NT2/D1 (cell line): Measurements from ENCODE around the gene MACO1.

Source experiments
- SUZ12 ChIP-seq: IDR thresholded peaks from 2 replicates; pipeline ENCODE4 v1.6.1; 2011; ENCODE audit not compliant: insufficient read length, insufficient read depth; ENCODE audit errors: extremely low read depth
- YY1 ChIP-seq: IDR thresholded peaks from 2 replicates; pipeline ENCODE4 v1.6.1; 2011; ENCODE audit not compliant: insufficient read length, insufficient read depth
- ZNF274 ChIP-seq: IDR thresholded peaks from 2 replicates; pipeline ENCODE4 v1.6.1; 2011; ENCODE audit warnings: mild to moderate bottlenecking, low read depth, low read length

DNA sequence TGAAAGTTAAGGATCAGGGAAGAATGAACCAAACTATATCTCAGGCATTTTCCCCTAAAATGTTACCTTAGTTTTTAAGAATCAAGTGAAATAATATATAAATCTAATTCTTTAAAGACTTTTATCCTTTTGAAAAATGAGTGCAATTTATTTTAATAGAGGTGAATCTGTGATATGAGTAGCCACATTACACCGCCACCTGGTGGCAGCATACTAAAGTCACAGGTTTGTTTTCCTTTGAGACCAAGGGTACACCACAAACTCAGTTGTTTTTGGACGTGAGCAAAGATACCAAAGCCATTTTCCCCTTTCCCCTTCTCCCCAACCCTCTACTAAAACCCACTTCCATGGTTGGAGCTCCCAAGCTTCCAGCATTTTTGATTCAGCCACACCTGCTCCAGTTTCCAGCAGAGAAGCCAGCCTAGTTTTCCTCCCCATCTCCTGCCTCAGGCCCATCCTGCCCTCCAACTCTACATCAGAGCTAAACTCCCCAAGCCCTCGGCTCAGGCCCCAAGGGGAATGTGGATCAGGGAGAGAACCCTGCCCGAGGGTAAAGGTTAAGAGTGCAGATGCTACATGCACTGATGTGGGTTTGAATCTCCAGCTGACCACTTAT is 89.9 kb downstream of the MACO1 start:
- no peak for TF ChIP-seq YY1
- no peak for TF ChIP-seq ZNF274
- TF ChIP-seq SUZ12: no peak
